ENCODE measurements around the gene PCDHGA3. TPM values are rescaled to one million over a fixed set of nuclear protein-coding genes. Genes with fewer than 3 reads are reported as not detected.

PCDHGA3 gene
- total and polyA plus RNA-seq, 7 donors: 0.33 to 2.4 (median 0.97) TPM

Other genes starting within 250 kb of the PCDHGA3 start
Only the 30 nearest of the 38 such genes appear.
- under 1 TPM in 3 of 4 donors, not detected in 1; 0.15 to 0.58 (median 0.20) TPM for gene PCDHB9, start 156.7 kb upstream of the PCDHGA3 start, total RNA-seq
- gene PCDHB9, start 156.7 kb upstream of the PCDHGA3 start, polyA plus RNA-seq: under 1 TPM; 0.09 to 0.15 (median 0.13) TPM
- gene PCDHB10, start 151.5 kb upstream of the PCDHGA3 start, total RNA-seq: under 1 TPM; 0.26 to 0.29 (median 0.26) TPM
- under 1 TPM; 0.13 to 0.17 (median 0.14) TPM for gene PCDHB10, start 151.5 kb upstream of the PCDHGA3 start, polyA plus RNA-seq
- 1 to 10 TPM in 2 of 4 donors, under 1 TPM in 2; 0.86 to 1.8 (median 1.1) TPM for gene PCDHB11, start 144.2 kb upstream of the PCDHGA3 start, total RNA-seq
- under 1 TPM; 0.08 to 0.13 (median 0.13) TPM for gene PCDHB11, start 144.2 kb upstream of the PCDHGA3 start, polyA plus RNA-seq
- under 1 TPM; 0.44 to 0.96 (median 0.83) TPM for gene PCDHB12, start 135.1 kb upstream of the PCDHGA3 start, total RNA-seq
- under 1 TPM; 0.10 to 0.21 (median 0.21) TPM for gene PCDHB12, start 135.1 kb upstream of the PCDHGA3 start, polyA plus RNA-seq
- gene PCDHB13, start 129.9 kb upstream of the PCDHGA3 start, total RNA-seq: under 1 TPM; 0.44 to 0.81 (median 0.62) TPM
- under 1 TPM; 0.06 to 0.26 (median 0.18) TPM for gene PCDHB13, start 129.9 kb upstream of the PCDHGA3 start, polyA plus RNA-seq
- under 1 TPM; 0.48 to 0.75 (median 0.50) TPM for gene PCDHB14, start 120.5 kb upstream of the PCDHGA3 start, total RNA-seq
- under 1 TPM; 0.20 to 0.51 (median 0.32) TPM for gene PCDHB14, start 120.5 kb upstream of the PCDHGA3 start, polyA plus RNA-seq
- 1 to 10 TPM in 2 of 4 donors, under 1 TPM in 2; 0.50 to 2.5 (median 0.91) TPM for gene PCDHB15, start 98.4 kb upstream of the PCDHGA3 start, total RNA-seq
- gene PCDHB15, start 98.4 kb upstream of the PCDHGA3 start, polyA plus RNA-seq: under 1 TPM; 0.44 to 0.58 (median 0.45) TPM
- under 1 TPM in 2 of 4 donors, not detected in 2; 0.19 to 0.32 TPM for gene SLC25A2, start 39.8 kb upstream of the PCDHGA3 start, total RNA-seq
- gene SLC25A2, start 39.8 kb upstream of the PCDHGA3 start, polyA plus RNA-seq: under 1 TPM in 1 of 3 donors, not detected in 2; 0.04 TPM
- gene TAF7, start 23.0 kb upstream of the PCDHGA3 start, total RNA-seq: 100 to 1,000 TPM in 2 of 4 donors, 10 to 100 TPM in 2; 92.9 to 139 (median 117) TPM
- 100 to 1,000 TPM; 112 to 249 (median 139) TPM for gene TAF7, start 23.0 kb upstream of the PCDHGA3 start, polyA plus RNA-seq
- gene PCDHGA1, start 13.3 kb upstream of the PCDHGA3 start, total RNA-seq: 1 to 10 TPM in 1 of 4 donors, under 1 TPM in 3; 0.51 to 1.4 (median 0.65) TPM
- 1 to 10 TPM in 1 of 3 donors, under 1 TPM in 2; 0.27 to 2.1 (median 0.56) TPM for gene PCDHGA1, start 13.3 kb upstream of the PCDHGA3 start, polyA plus RNA-seq
- gene PCDHGA2, start 5.1 kb upstream of the PCDHGA3 start, total RNA-seq: 1 to 10 TPM; 1.2 to 1.8 (median 1.6) TPM
- 1 to 10 TPM in 1 of 3 donors, under 1 TPM in 2; 0.22 to 1.1 (median 0.25) TPM for gene PCDHGA2, start 5.1 kb upstream of the PCDHGA3 start, polyA plus RNA-seq
- gene PCDHGB1, start 6.3 kb downstream of the PCDHGA3 start, total RNA-seq: 1 to 10 TPM in 2 of 4 donors, under 1 TPM in 2; 0.71 to 1.8 (median 1.2) TPM
- under 1 TPM; 0.08 to 0.22 (median 0.12) TPM for gene PCDHGB1, start 6.3 kb downstream of the PCDHGA3 start, polyA plus RNA-seq
- 1 to 10 TPM in 3 of 4 donors, under 1 TPM in 1; 0.84 to 2.4 (median 2.2) TPM for gene PCDHGA4, start 11.2 kb downstream of the PCDHGA3 start, total RNA-seq
- gene PCDHGA4, start 11.2 kb downstream of the PCDHGA3 start, polyA plus RNA-seq: under 1 TPM; 0.14 to 0.47 (median 0.40) TPM
- gene PCDHGB2, start 16.2 kb downstream of the PCDHGA3 start, total RNA-seq: 1 to 10 TPM; 1.2 to 2.4 (median 1.9) TPM
- under 1 TPM; 0.10 to 0.67 (median 0.65) TPM for gene PCDHGB2, start 16.2 kb downstream of the PCDHGA3 start, polyA plus RNA-seq
- gene PCDHGA5, start 20.3 kb downstream of the PCDHGA3 start, total RNA-seq: 1 to 10 TPM in 2 of 4 donors, under 1 TPM in 2; 0.84 to 2.0 (median 1.2) TPM
- gene PCDHGA5, start 20.3 kb downstream of the PCDHGA3 start, polyA plus RNA-seq: under 1 TPM; 0.07 to 0.38 (median 0.35) TPM
- 1 to 10 TPM in 3 of 4 donors, under 1 TPM in 1; 0.92 to 2.0 (median 1.2) TPM for gene PCDHGB3, start 26.4 kb downstream of the PCDHGA3 start, total RNA-seq
- under 1 TPM; 0.17 to 0.44 (median 0.35) TPM for gene PCDHGB3, start 26.4 kb downstream of the PCDHGA3 start, polyA plus RNA-seq
- 1 to 10 TPM; 1.3 to 2.5 (median 1.8) TPM for gene PCDHGA6, start 30.1 kb downstream of the PCDHGA3 start, total RNA-seq
- under 1 TPM; 0.03 to 0.72 (median 0.57) TPM for gene PCDHGA6, start 30.1 kb downstream of the PCDHGA3 start, polyA plus RNA-seq
- 1 to 10 TPM in 2 of 4 donors, under 1 TPM in 2; 0.97 to 2.2 (median 1.1) TPM for gene PCDHGA7, start 38.9 kb downstream of the PCDHGA3 start, total RNA-seq
- under 1 TPM; 0.07 to 0.35 (median 0.35) TPM for gene PCDHGA7, start 38.9 kb downstream of the PCDHGA3 start, polyA plus RNA-seq
- 1 to 10 TPM in 3 of 4 donors, under 1 TPM in 1; 0.99 to 3.0 (median 2.0) TPM for gene PCDHGB4, start 43.9 kb downstream of the PCDHGA3 start, total RNA-seq
- gene PCDHGB4, start 43.9 kb downstream of the PCDHGA3 start, polyA plus RNA-seq: under 1 TPM; 0.24 to 0.52 (median 0.49) TPM
- gene PCDHGA8, start 48.8 kb downstream of the PCDHGA3 start, total RNA-seq: 1 to 10 TPM in 3 of 4 donors, under 1 TPM in 1; 0.82 to 1.6 (median 1.3) TPM
- gene PCDHGA8, start 48.8 kb downstream of the PCDHGA3 start, polyA plus RNA-seq: under 1 TPM; 0.04 to 0.30 (median 0.26) TPM
- gene PCDHGB5, start 54.1 kb downstream of the PCDHGA3 start, total RNA-seq: 1 to 10 TPM; 2.7 to 5.1 (median 4.0) TPM
- 1 to 10 TPM in 1 of 3 donors, under 1 TPM in 2; 0.61 to 1.4 (median 0.95) TPM for gene PCDHGB5, start 54.1 kb downstream of the PCDHGA3 start, polyA plus RNA-seq
- gene PCDHGA9, start 58.9 kb downstream of the PCDHGA3 start, total RNA-seq: 1 to 10 TPM; 1.5 to 3.5 (median 1.9) TPM
- under 1 TPM; 0.11 to 0.42 (median 0.36) TPM for gene PCDHGA9, start 58.9 kb downstream of the PCDHGA3 start, polyA plus RNA-seq
- 1 to 10 TPM; 2.0 to 4.1 (median 2.9) TPM for gene PCDHGB6, start 64.2 kb downstream of the PCDHGA3 start, total RNA-seq
- gene PCDHGB6, start 64.2 kb downstream of the PCDHGA3 start, polyA plus RNA-seq: under 1 TPM; 0.46 to 0.83 (median 0.82) TPM
- 1 to 10 TPM in 3 of 4 donors, under 1 TPM in 1; 0.86 to 3.9 (median 2.8) TPM for gene PCDHGA10, start 69.2 kb downstream of the PCDHGA3 start, total RNA-seq
- under 1 TPM; 0.27 to 0.56 (median 0.39) TPM for gene PCDHGA10, start 69.2 kb downstream of the PCDHGA3 start, polyA plus RNA-seq
- gene PCDHGB7, start 73.8 kb downstream of the PCDHGA3 start, total RNA-seq: 1 to 10 TPM; 3.8 to 7.2 (median 5.7) TPM
- gene PCDHGB7, start 73.8 kb downstream of the PCDHGA3 start, polyA plus RNA-seq: 1 to 10 TPM in 1 of 3 donors, under 1 TPM in 2; 0.70 to 1.1 (median 0.90) TPM
- 1 to 10 TPM in 3 of 4 donors, under 1 TPM in 1; 0.94 to 4.4 (median 2.9) TPM for gene PCDHGA11, start 77.2 kb downstream of the PCDHGA3 start, total RNA-seq
- under 1 TPM; 0.21 to 0.72 (median 0.45) TPM for gene PCDHGA11, start 77.2 kb downstream of the PCDHGA3 start, polyA plus RNA-seq
- gene PCDHGA12, start 86.7 kb downstream of the PCDHGA3 start, total RNA-seq: 1 to 10 TPM; 2.6 to 6.9 (median 3.6) TPM
- gene PCDHGA12, start 86.7 kb downstream of the PCDHGA3 start, polyA plus RNA-seq: under 1 TPM; 0.38 to 0.56 (median 0.39) TPM
- 10 to 100 TPM in 3 of 4 donors, 1 to 10 TPM in 1; 7.3 to 25.2 (median 14.2) TPM for gene PCDHGC3, start 132.1 kb downstream of the PCDHGA3 start, total RNA-seq
- gene PCDHGC3, start 132.1 kb downstream of the PCDHGA3 start, polyA plus RNA-seq: 10 to 100 TPM in 1 of 3 donors, 1 to 10 TPM in 2; 8.6 to 22.3 (median 9.0) TPM
- 1 to 10 TPM in 1 of 4 donors, under 1 TPM in 3; 0.36 to 1.2 (median 0.65) TPM for gene PCDHGC4, start 141.2 kb downstream of the PCDHGA3 start, total RNA-seq
- gene PCDHGC4, start 141.2 kb downstream of the PCDHGA3 start, polyA plus RNA-seq: under 1 TPM in 2 of 3 donors, not detected in 1; 0.06 to 0.18 TPM
- 1 to 10 TPM in 1 of 4 donors, under 1 TPM in 3; 0.49 to 1.2 (median 0.65) TPM for gene PCDHGC5, start 145.3 kb downstream of the PCDHGA3 start, total RNA-seq
- under 1 TPM in 2 of 3 donors, not detected in 1; 0.08 to 0.95 TPM for gene PCDHGC5, start 145.3 kb downstream of the PCDHGA3 start, polyA plus RNA-seq

Measured in psoas muscle (tissue), 7 donors.